Measurements from ENCODE around the gene ADGB. TPM values are rescaled to one million over a fixed set of nuclear protein-coding genes. Genes with fewer than 3 reads are reported as not detected.

ADGB gene
- total RNA-seq, 1 donor from 2014 or later: 0.31 TPM

DNA sequence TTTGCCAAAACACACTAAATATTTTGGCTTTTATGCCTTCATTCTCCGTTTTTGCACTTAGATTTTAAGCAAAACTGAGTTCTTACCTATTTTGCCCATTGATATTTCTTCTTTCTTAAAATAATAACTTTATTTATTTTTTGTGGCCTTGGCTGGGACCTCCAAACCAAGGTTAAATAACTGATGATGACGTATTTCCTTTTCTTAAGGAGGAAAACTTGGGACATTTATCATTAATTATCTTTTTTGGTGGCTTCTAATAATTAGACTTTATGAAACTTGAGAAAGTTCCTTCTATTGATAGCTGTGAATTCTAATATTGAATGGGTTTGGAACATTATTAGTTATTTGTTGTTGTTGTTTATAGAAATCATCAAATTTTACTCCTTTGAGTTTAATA lies 154.5 kb downstream of the ADGB start:
- peaks cover 3% of the 10 kb centered on the region for H3K27me3 Mint-ChIP-seq
- no peak overlapping the region for H3K27ac Mint-ChIP-seq
- no peak overlapping the region for H3K4me3 Mint-ChIP-seq
- TF ChIP-seq, protein P1, sequence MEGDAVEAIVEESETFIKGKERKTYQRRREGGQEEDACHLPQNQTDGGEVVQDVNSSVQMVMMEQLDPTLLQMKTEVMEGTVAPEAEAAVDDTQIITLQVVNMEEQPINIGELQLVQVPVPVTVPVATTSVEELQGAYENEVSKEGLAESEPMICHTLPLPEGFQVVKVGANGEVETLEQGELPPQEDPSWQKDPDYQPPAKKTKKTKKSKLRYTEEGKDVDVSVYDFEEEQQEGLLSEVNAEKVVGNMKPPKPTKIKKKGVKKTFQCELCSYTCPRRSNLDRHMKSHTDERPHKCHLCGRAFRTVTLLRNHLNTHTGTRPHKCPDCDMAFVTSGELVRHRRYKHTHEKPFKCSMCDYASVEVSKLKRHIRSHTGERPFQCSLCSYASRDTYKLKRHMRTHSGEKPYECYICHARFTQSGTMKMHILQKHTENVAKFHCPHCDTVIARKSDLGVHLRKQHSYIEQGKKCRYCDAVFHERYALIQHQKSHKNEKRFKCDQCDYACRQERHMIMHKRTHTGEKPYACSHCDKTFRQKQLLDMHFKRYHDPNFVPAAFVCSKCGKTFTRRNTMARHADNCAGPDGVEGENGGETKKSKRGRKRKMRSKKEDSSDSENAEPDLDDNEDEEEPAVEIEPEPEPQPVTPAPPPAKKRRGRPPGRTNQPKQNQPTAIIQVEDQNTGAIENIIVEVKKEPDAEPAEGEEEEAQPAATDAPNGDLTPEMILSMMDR (conservative IDR thresholded peaks at IDR 0.05): no peak
- H3K9me3 Mint-ChIP-seq: no peaks in the 10 kb centered on the region
- DNase-seq (ENCODE audit: extremely low spot score, unreplicated experiment): no peak
- no peaks in the 10 kb centered on the region for H3K36me3 Mint-ChIP-seq
- H3K4me1 Mint-ChIP-seq (ENCODE audit: unreplicated experiment): no peaks in the 10 kb centered on the region

DNA sequence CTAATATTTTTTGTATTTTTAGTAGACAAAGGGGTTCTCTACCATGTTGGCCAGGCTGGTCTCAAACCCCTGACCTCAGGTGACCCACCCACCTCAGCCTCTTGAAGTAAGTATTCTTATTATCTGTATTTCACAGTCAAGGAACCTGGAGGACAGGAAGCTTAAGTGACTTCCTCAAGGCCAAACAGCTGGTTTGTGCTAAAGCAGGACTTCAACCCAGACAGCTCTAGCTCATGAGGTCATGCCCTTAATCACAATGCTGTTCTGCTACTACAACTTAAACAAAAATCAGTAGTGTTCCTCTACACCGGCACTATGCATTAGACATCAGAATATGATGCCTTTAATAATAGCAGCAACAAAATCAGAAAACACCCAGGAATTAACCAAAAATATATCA lies 168.9 kb downstream of the ADGB start:
- Mint-ChIP-seq H3K27ac (no peak overlapping the region), H3K4me3 (no peak overlapping the region), H3K36me3 (no peaks in the 10 kb centered on the region), H3K27me3 (no peaks in the 10 kb centered on the region), H3K9me3 (no peaks in the 10 kb centered on the region), H3K4me1 (ENCODE audit: unreplicated experiment) (no peaks in the 10 kb centered on the region)
- no peak for DNase-seq (ENCODE audit: extremely low spot score, unreplicated experiment)
- TF ChIP-seq, protein P1 (conservative IDR thresholded peaks at IDR 0.05): no peak

DNA sequence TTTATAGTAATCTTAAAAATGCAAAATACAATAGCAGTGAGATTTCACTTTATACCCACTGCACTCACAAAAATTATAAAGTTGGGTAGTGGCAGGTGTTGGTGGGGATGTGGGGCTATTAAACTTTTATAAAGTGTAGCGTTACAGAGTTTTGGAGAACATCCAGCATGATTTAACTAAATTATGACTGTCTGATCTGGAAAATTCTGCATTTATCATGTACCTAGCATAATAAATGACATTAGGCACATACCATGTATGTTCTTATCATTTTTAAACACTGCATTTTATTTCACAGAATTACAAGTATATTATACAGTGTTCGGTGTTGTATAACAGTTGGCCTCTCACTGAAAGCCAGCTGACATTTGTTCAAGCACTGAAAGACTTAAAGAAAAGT lies 169.9 kb downstream of the ADGB start:
- Mint-ChIP-seq H3K9me3 (no peaks in the 10 kb centered on the region), H3K4me1 (ENCODE audit: unreplicated experiment) (no peaks in the 10 kb centered on the region), H3K36me3 (no peaks in the 10 kb centered on the region), H3K27me3 (no peaks in the 10 kb centered on the region), H3K4me3 (no peak overlapping the region), H3K27ac (no peak overlapping the region)
- TF ChIP-seq, protein P1 (conservative IDR thresholded peaks at IDR 0.05): no peak
- no peak for DNase-seq (ENCODE audit: extremely low spot score, unreplicated experiment)

DNA sequence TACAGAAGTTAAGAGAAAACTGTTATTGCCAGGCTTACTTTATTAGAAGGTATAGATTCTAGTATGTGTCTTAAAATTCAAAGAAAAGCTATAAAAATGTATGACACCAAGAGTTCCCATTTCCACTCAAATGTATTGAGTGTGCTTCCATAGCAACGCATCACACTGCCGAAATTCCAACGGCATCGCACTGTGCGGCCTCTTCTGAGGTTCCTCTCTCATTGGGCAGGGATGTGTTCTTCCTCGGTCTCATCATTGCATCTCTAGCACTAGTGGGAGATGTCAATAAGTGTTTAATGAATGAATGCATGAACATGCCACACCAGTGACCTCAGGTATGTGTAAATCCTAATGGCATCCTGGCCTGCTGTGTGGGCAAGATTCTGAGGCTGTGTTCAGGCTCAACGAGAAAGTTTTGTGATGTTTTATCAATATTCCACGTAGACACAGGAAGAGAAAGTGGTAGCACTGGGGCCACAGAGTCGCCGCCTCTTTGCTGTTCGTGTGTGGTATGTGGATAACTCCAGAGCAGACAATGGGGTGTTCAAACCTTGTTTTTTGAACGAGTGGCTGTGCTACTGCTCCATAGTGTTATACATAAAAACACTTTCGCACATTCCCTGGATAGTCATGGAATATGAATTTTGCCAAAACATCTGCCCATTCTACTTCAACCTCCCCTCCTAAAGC lies 171.6 kb downstream of the ADGB start:
- no peaks in the 10 kb centered on the region for H3K4me1 Mint-ChIP-seq (ENCODE audit: unreplicated experiment)
- H3K27me3 Mint-ChIP-seq: no peaks in the 10 kb centered on the region
- no peak for DNase-seq (ENCODE audit: extremely low spot score, unreplicated experiment)
- H3K4me3 Mint-ChIP-seq: no peak overlapping the region
- H3K36me3 Mint-ChIP-seq: no peaks in the 10 kb centered on the region
- no peaks in the 10 kb centered on the region for H3K9me3 Mint-ChIP-seq
- no peak overlapping the region for H3K27ac Mint-ChIP-seq
- TF ChIP-seq, protein P1 (conservative IDR thresholded peaks at IDR 0.05): no peak

DNA sequence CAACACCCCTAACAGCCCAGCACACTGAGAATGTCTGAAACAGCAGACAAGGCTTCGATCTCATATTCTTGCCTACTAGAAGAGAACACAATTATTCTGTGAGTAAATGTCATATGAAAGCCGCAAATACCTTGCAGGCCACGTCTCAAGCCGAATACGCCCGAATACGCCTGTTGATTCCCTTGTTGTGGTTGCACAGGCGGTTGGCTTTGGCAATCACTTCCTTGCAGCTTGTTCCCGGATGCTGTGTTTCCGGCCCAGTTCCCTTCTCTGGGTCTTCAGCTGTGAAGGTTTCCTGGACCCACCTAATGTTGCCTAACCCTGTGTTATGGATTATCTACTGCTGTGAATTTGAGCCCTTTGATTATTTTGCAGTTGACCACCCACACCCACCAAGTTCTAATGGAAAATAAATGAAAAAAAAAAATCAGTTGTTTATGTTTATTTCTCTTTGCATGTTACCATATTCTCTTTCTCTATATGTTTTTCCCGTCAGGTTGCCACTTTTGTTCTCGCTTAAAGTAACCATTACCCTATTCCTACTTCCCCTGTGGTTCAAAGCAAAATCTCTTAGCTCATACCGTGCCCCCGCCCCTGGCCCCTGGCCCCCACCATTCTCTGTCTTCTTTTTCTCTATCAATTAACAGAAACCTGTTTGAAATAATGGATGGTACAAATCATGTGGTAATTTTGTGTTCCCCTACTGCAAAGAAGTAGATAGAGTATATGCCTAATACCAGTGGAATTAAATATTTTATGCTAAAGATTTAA lies 172.4 kb downstream of the ADGB start:
- Mint-ChIP-seq H3K4me1 (ENCODE audit: unreplicated experiment) (no peaks in the 10 kb centered on the region), H3K27me3 (no peaks in the 10 kb centered on the region), H3K27ac (no peak overlapping the region), H3K36me3 (no peaks in the 10 kb centered on the region), H3K9me3 (no peaks in the 10 kb centered on the region), H3K4me3 (no peak overlapping the region)
- DNase-seq (ENCODE audit: extremely low spot score, unreplicated experiment): no peak
- TF ChIP-seq, protein P1 (conservative IDR thresholded peaks at IDR 0.05): no peak
